Activated T-helper 17 cell treated with anti-CD3 and anti-CD28 coated beads, Interleukin-2, amount 50 U/mL, for 72 hours (primary cell): Measurements from ENCODE around the gene PAX7. TPM values are rescaled to one million over a fixed set of nuclear protein-coding genes. Genes with fewer than 3 reads are reported as not detected.

Experiments
- ATAC-seq: fragments of 150-1000 bp; cut with Tn5 transposase; replicated peaks from 2 replicates; pipeline ENCODE4 v1.10.0; 2021; ENCODE audit warnings: mild to moderate bottlenecking, moderate library complexity
- H3K27ac Mint-ChIP-seq: one replicate; pipeline ENCODE4 v1.8.0; 2022; ENCODE audit warnings: mixed read lengths
- H3K27me3 Mint-ChIP-seq: one replicate; pipeline ENCODE4 v1.8.0; 2022; ENCODE audit warnings: mixed read lengths
- H3K36me3 Mint-ChIP-seq: one replicate; pipeline ENCODE4 v1.8.0; 2022; ENCODE audit warnings: low read depth, mild to moderate bottlenecking, mixed read lengths
- H3K4me1 Mint-ChIP-seq: one replicate; pipeline ENCODE4 v1.8.0; 2022; ENCODE audit warnings: mixed read lengths
- H3K4me3 Mint-ChIP-seq: one replicate; pipeline ENCODE4 v1.8.0; 2022; ENCODE audit warnings: mild to moderate bottlenecking, mixed read lengths
- H3K9me3 Mint-ChIP-seq: one replicate; pipeline ENCODE4 v1.8.0; 2022; ENCODE audit warnings: mixed read lengths
- total RNA-seq, 2 donors: library from RNA; stranded (reverse); gene quantifications; one replicate each; pipeline ENCODE4 v1.2.3, GENCODE V29; 2022

Gene PAX7
- total RNA-seq, 2 donors from 2014 or later = not detected

DNA sequence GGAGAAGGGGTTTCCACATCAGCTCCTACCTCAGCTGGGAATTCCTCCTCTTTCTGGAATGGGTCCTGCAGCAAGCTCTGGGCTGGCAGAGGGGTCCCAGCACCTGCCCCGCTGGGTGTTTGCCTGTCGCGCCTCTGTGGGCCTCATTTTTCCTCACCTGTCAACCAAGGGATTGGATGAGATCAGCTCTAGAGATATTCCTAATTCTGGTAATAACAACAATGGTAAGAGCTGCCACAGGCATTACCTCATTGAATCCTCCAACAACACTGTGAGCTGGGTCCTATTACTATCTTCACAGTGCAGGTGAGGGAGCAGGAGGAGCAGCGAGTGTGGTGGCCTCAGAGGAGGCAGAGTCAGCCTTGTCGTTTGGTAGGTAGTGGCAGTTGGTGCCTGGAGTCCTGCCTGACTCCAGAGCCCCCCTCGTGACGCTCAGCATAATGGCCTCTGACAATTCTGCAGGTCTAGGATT, 23.3 kb upstream of the PAX7 start:
- H3K27me3 Mint-ChIP-seq = peaks cover 11% of the 10 kb centered on the region
- H3K4me1 Mint-ChIP-seq = no peaks in the 10 kb centered on the region
- H3K9me3 Mint-ChIP-seq = no peaks in the 10 kb centered on the region
- H3K36me3 Mint-ChIP-seq = no peaks in the 10 kb centered on the region
- ATAC-seq = no peak
- H3K27ac Mint-ChIP-seq = no peak overlapping the region
- H3K4me3 Mint-ChIP-seq = no peak overlapping the region

DNA sequence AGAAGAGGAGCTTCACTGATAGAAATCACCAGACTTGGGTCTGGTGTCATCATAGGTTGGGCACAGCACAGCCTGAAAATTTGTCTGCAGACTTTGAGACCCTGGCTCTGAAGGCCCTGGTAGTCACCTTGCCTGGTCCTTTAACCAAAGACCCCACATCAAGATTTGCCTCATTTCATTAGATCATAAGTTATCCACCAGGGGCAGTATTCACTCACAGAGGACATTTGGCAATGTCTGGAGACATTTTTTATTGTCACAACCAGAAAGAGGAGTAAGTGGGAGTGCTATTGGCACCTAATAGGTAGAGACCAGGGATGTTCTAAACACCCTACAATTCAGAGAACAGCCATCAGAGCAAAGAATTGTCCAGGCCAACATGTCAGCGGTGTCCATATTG, 22.1 kb upstream of the PAX7 start:
- Mint-ChIP-seq H3K36me3 (no peaks in the 10 kb centered on the region), H3K4me1 (no peaks in the 10 kb centered on the region), H3K9me3 (no peaks in the 10 kb centered on the region), H3K27me3 (peaks cover 11% of the 10 kb centered on the region), H3K4me3 (no peak overlapping the region), H3K27ac (no peak overlapping the region)
- no peak for ATAC-seq

GRCh38 chr1:18611311-18611710, 19.3 kb upstream of the PAX7 start:
- Mint-ChIP-seq H3K27ac (no peak overlapping the region), H3K9me3 (no peaks in the 10 kb centered on the region), H3K4me3 (no peak overlapping the region), H3K27me3 (peaks cover 17% of the 10 kb centered on the region), H3K36me3 (no peaks in the 10 kb centered on the region), H3K4me1 (no peaks in the 10 kb centered on the region)
- no peak for ATAC-seq

GRCh38 chr1:18612073-18612472, 18.6 kb upstream of the PAX7 start:
- no peak overlapping the region for H3K4me3 Mint-ChIP-seq
- no peaks in the 10 kb centered on the region for H3K9me3 Mint-ChIP-seq
- no peak for ATAC-seq
- H3K27ac Mint-ChIP-seq = no peak overlapping the region
- H3K36me3 Mint-ChIP-seq = no peaks in the 10 kb centered on the region
- H3K27me3 Mint-ChIP-seq = peaks cover 17% of the 10 kb centered on the region
- H3K4me1 Mint-ChIP-seq = no peaks in the 10 kb centered on the region

GRCh38 chr1:18614069-18614735, 16.4 kb upstream of the PAX7 start:
- no peaks in the 10 kb centered on the region for H3K36me3 Mint-ChIP-seq
- no peak overlapping the region for H3K27ac Mint-ChIP-seq
- peaks cover 14% of the 10 kb centered on the region for H3K27me3 Mint-ChIP-seq
- H3K4me1 Mint-ChIP-seq = no peaks in the 10 kb centered on the region
- no peak for ATAC-seq
- no peak overlapping the region for H3K4me3 Mint-ChIP-seq
- H3K9me3 Mint-ChIP-seq = no peaks in the 10 kb centered on the region

DNA sequence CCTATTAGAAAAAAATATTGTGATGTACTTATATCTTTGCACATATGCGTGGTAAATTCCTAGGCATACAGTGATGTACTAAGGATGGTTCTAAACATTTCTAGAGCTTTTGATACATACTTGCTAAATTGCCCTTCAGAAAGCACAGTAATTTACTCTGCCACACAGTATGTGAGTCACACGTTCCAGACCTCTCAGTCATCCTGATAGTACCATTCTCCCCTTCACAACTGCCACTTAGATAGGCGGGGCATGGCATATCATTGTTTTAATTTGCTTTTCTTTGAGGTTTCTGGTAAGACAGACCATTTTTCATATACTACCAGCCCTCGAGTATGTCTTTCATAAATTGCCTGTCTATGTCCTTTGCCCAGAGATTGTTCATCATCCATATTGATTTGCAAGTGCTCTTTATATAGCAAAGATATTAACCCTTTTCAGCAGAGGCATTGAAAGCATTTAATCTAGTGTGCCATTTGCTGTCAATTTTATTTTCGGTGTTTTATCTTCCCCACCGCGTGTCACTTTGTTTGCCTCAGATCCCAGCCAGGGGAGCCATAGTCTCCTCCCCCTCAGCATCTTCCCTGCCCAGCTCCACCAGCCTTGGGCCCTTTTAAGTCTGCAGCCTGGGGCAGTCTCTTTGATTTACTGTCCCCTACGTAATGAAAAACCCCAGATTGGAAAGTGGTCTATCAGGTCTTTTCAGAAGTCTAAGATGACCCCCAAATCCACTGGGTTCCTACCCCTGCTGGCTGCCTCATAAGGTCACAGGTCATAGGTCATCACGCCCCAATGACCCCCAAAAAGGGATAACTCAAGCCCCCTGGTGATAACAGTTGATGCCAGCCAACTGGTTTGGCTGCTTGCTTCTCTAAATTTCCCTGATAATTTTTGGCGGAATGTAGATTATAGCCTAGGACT, 11.8 kb upstream of the PAX7 start:
- Mint-ChIP-seq H3K4me3 (no peak overlapping the region), H3K4me1 (no peaks in the 10 kb centered on the region), H3K27me3 (peaks cover 28% of the 10 kb centered on the region), H3K36me3 (no peaks in the 10 kb centered on the region), H3K27ac (no peak overlapping the region), H3K9me3 (no peaks in the 10 kb centered on the region)
- peak; percentile 81 for ATAC-seq

GRCh38 chr1:18619467-18619835, 11.2 kb upstream of the PAX7 start:
- Mint-ChIP-seq H3K36me3 (no peaks in the 10 kb centered on the region), H3K27ac (no peak overlapping the region), H3K4me1 (no peaks in the 10 kb centered on the region), H3K27me3 (peaks cover 31% of the 10 kb centered on the region), H3K4me3 (no peak overlapping the region), H3K9me3 (no peaks in the 10 kb centered on the region)
- ATAC-seq = no peak

DNA sequence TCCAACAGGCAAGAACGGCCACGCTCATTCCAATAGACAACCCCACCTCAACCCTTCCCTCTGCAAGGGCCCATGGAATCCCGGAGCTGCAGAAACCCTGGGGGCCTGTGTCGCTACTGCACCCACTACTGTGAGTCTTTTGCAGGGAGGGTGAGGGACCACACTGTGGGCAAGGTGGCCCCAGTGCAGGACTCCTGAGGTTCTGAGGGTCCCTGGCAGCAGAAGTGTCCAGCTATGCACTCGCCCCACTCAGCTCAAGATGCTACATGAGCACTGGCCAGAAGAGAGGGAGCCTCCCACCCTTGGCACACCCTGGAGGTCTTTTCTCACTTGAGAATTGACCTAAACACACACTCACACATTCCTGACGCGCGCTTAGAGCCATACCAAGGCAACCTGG, 2.1 kb upstream of the PAX7 start:
- no peaks in the 10 kb centered on the region for H3K4me1 Mint-ChIP-seq
- H3K4me3 Mint-ChIP-seq = no peak overlapping the region
- H3K9me3 Mint-ChIP-seq = no peaks in the 10 kb centered on the region
- peaks cover 76% of the 10 kb centered on the region for H3K27me3 Mint-ChIP-seq
- ATAC-seq = no peak
- no peaks in the 10 kb centered on the region for H3K36me3 Mint-ChIP-seq
- H3K27ac Mint-ChIP-seq = no peak overlapping the region

DNA sequence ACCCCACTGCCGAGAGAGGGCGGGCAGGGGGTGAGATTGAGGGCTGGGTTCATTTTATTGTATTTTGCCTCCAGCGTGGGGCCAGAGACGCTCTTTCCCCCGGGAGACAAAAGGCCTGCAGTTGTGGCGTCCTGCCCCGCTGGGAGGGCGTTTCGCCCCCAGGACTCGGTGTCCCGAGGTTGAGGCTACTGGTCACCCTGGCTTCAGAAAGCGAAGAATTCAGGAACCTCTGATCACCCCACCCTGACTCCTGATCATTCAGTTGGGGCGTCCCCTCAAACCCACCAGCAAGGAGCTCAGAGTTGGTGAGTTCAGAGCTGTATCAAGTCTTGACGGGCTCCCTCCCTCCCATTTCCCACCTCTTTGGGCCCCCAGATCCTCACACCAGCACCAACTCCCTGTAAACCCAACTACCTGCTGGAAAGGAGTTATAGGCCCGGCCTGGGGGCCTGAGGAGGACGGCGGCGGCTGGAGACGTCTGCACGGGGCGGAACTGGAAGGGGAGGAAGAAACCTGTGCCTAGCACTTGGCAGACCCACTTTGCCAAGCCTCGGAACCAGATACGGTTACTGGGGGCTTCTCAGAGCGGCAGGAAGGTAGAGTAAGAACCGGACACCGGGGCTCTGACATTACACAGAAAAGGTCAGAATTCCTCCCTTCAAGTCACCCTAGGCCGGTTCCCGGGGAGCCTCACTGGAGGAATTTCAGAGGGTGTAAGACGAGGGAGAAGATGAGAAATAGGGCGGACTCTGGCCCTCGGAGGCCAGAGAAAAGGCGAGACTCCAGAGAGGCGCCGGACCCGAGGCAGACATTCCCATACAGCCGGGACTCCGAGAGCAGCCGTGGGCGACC, 761 bp upstream of the PAX7 start:
- H3K9me3 Mint-ChIP-seq = no peaks in the 10 kb centered on the region
- H3K4me1 Mint-ChIP-seq = no peaks in the 10 kb centered on the region
- ATAC-seq = no peak
- no peak overlapping the region for H3K27ac Mint-ChIP-seq
- no peak overlapping the region for H3K4me3 Mint-ChIP-seq
- no peaks in the 10 kb centered on the region for H3K36me3 Mint-ChIP-seq
- peaks cover 76% of the 10 kb centered on the region for H3K27me3 Mint-ChIP-seq

GRCh38 chr1:18631496-18632217, 1.0 kb downstream of the PAX7 start:
- Mint-ChIP-seq H3K4me3 (no peak overlapping the region), H3K9me3 (no peaks in the 10 kb centered on the region), H3K4me1 (no peaks in the 10 kb centered on the region), H3K27ac (no peak overlapping the region), H3K36me3 (no peaks in the 10 kb centered on the region), H3K27me3 (peaks cover 74% of the 10 kb centered on the region)
- ATAC-seq = no peak

- Mint-ChIP-seq H3K9me3 (no peaks in the 10 kb centered on the region), H3K4me1 (no peaks in the 10 kb centered on the region), H3K36me3 (no peaks in the 10 kb centered on the region), H3K27ac (no peak overlapping the region), H3K27me3 (peaks cover 73% of the 10 kb centered on the region), H3K4me3 (no peak overlapping the region)
- no peak for ATAC-seq
Measured at GRCh38 chr1:18632218-18632588, 1.6 kb downstream of the PAX7 start.

DNA sequence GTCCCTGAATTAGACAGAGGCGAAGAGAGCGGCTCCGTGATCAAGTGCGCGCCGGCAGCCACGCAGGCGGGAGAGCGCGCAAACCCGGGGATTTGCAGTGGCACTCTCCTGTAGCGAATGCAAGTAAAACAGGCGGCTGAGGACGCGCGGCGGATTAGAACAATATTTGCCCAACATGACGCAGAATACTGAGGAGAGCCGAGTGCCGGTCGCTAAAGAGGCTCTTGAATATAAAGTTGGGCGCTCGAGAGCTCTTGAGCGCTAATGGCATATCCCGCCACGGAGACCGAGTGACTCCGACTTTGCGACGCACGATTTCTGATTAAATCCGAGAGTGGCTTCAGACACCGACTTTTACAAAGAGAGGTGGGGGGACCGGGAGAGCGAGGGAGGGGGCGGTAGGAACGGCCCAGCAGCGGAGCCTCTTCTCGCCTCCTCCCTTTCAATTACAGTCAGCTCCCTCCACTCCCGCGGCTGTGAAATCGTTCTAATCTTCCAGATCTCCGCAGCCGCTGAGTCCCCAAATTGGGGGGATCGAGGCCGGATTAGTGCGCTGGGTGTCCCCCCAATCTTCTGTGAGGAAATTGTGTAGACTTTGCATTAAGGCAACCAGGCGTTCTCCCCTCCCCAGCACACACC, 2.3 kb downstream of the PAX7 start:
- H3K4me3 Mint-ChIP-seq = no peak overlapping the region
- ATAC-seq = no peak
- no peaks in the 10 kb centered on the region for H3K4me1 Mint-ChIP-seq
- H3K36me3 Mint-ChIP-seq = no peaks in the 10 kb centered on the region
- peaks cover 72% of the 10 kb centered on the region for H3K27me3 Mint-ChIP-seq
- H3K27ac Mint-ChIP-seq = no peak overlapping the region
- no peaks in the 10 kb centered on the region for H3K9me3 Mint-ChIP-seq

DNA sequence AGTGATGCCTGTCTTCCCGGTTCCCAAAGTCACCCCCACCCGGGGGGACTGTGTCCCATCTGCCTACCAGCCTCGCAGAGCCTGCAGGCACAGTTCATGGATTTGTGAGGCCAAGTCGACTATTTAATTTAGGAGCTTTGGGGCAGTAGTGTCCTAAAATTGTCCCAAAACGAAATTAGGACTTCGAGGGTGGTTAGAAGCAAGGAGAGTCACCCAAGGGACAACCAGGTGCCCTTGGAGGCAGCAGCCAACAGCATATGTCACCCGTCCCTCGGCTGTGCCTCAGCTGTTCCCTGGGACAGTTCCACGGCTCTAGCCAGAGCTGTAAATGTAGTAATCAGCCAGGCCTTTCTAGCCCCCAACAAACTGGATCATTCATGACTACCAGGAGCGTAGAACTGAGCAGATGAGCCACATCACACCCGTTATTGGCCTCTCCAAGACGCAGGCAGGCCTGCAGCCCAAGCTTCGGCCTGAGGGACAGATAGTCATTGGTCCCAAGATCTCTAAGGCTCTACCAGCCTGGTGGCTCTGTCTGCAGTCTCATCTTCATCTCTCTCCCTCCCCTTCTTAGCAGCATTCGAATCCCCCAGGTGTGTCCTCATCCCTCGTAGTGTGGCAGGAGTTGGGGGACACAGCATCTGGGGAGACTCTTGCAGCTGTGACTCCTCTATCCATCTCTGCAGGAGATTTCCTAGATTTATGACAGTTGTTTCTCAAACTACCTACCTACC, 2.9 kb downstream of the PAX7 start:
- Mint-ChIP-seq H3K36me3 (no peaks in the 10 kb centered on the region), H3K27me3 (peaks cover 75% of the 10 kb centered on the region), H3K4me1 (no peaks in the 10 kb centered on the region), H3K4me3 (no peak overlapping the region), H3K27ac (no peak overlapping the region), H3K9me3 (no peaks in the 10 kb centered on the region)
- ATAC-seq = no peak
